HG03039 (cell line): ENCODE results near the gene UBE2E2.
A peak's percentile ranks its signal among the peaks of the same experiment; 100 is the strongest.

Source experiments
- ATAC-seq: cut with Tn5 transposase; IDR thresholded peaks from one replicate; pipeline ENCODE4 v1.9.1; 2021; ENCODE audit warnings: mild to moderate bottlenecking, moderate library complexity; ENCODE audit not compliant: unreplicated experiment

The UBE2E2 gene

GRCh38 chr3:23272820-23273219, 69.7 kb downstream of the UBE2E2 start:
- no peak for ATAC-seq

GRCh38 chr3:23275061-23275460, 71.9 kb downstream of the UBE2E2 start:
- no peak for ATAC-seq

- ATAC-seq: no peak
Measured at GRCh38 chr3:23275814-23276213, 72.7 kb downstream of the UBE2E2 start.

GRCh38 chr3:23276913-23277658, 74.0 kb downstream of the UBE2E2 start:
- ATAC-seq: no peak

- no peak for ATAC-seq
Measured at GRCh38 chr3:23277688-23278087, 74.6 kb downstream of the UBE2E2 start.

GRCh38 chr3:23283625-23284024, 80.5 kb downstream of the UBE2E2 start:
- no peak for ATAC-seq

GRCh38 chr3:23288286-23288685, 85.2 kb downstream of the UBE2E2 start:
- no peak for ATAC-seq

GRCh38 chr3:23288715-23289114, 85.6 kb downstream of the UBE2E2 start:
- no peak for ATAC-seq

- no peak for ATAC-seq
Measured at GRCh38 chr3:23292432-23292831, 89.3 kb downstream of the UBE2E2 start.

GRCh38 chr3:23294770-23295387, 91.8 kb downstream of the UBE2E2 start:
- ATAC-seq: no peak

- no peak for ATAC-seq
Measured at GRCh38 chr3:23301819-23302218, 98.7 kb downstream of the UBE2E2 start.

- ATAC-seq: no peak
Measured at GRCh38 chr3:23302271-23302670, 99.1 kb downstream of the UBE2E2 start.

GRCh38 chr3:23303601-23304217, 100.6 kb downstream of the UBE2E2 start:
- ATAC-seq: no peak

- ATAC-seq: no peak
Measured at GRCh38 chr3:23304424-23304823, 101.3 kb downstream of the UBE2E2 start.

- ATAC-seq: no peak
Measured at GRCh38 chr3:23308986-23309625, 106.0 kb downstream of the UBE2E2 start.

- ATAC-seq: no peak
Measured at GRCh38 chr3:23312866-23313265, 109.7 kb downstream of the UBE2E2 start.

GRCh38 chr3:23314981-23315762, 112.0 kb downstream of the UBE2E2 start:
- no peak for ATAC-seq

GRCh38 chr3:23316924-23317323, 113.8 kb downstream of the UBE2E2 start:
- ATAC-seq: no peak

GRCh38 chr3:23319366-23320312, 116.5 kb downstream of the UBE2E2 start:
- peak; percentile 48 for ATAC-seq
